Measurements from ENCODE around the gene TNFRSF12A. TPM values are rescaled to one million over a fixed set of nuclear protein-coding genes. Genes with fewer than 3 reads are reported as not detected.

TNFRSF12A gene
- total and polyA plus RNA-seq, 2 of the 13 experiments (the other 11 are each of a cell fraction or from before 2014, with no cell fraction given), result 61.9 to 66.0 TPM

GRCh38 chr16:3023669-3024478 lies 3.7 kb downstream of the TNFRSF12A start, which contains the start of the genes HCFC1R1 and THOC6 (continued):
- TF ChIP-seq ZBTB10 (CRISPR knock-in tag; IDR thresholded peaks at IDR 0.05; ENCODE audit: borderline replicate concordance) (peak; percentile 58; the same call in 1 of the 2 replicates), ZNF550 (CRISPR knock-in tag; IDR thresholded peaks at IDR 0.05; ENCODE audit: borderline replicate concordance) (no peak), GTF3A (CRISPR knock-in tag; conservative IDR thresholded peaks at IDR 0.05) (peak; percentile 91; the same call in 1 of the 2 replicates), SMC3 (IDR thresholded peaks at IDR 0.05; ENCODE audit: low read length) (no peak), PCBP1 (IDR thresholded peaks at IDR 0.05; ENCODE audit: borderline replicate concordance, low read depth, low read length) (peak; percentile 96), CC2D1A (CRISPR knock-in tag; IDR thresholded peaks at IDR 0.05) (no peak), HOXD1 (CRISPR knock-in tag; IDR thresholded peaks at IDR 0.05) (0 out of 2 replicates have a peak, but pooled peaks have one; percentile 34), SAP130 (CRISPR knock-in tag; IDR thresholded peaks at IDR 0.05; ENCODE audit: low read depth) (peak; percentile 88), ISL2 (CRISPR knock-in tag; IDR thresholded peaks at IDR 0.05) (peak; percentile 75), ZNF567 (CRISPR knock-in tag; IDR thresholded peaks at IDR 0.05; ENCODE audit: borderline replicate concordance) (peak; percentile 91; the same call in 1 of the 2 replicates), PITX1 (CRISPR knock-in tag; IDR thresholded peaks at IDR 0.05) (peak; percentile 68), MIER3 (CRISPR knock-in tag; IDR thresholded peaks at IDR 0.05; ENCODE audit: borderline replicate concordance) (peak; percentile 84; the same call in 1 of the 2 replicates), NFE2L1 (CRISPR knock-in tag; IDR thresholded peaks at IDR 0.05; ENCODE audit: borderline replicate concordance) (no peak), FUBP1 (CRISPR knock-in tag; IDR thresholded peaks at IDR 0.05; ENCODE audit: borderline replicate concordance) (no peak), DPF2 (CRISPR knock-in tag; IDR thresholded peaks at IDR 0.05; ENCODE audit: borderline replicate concordance, low read depth) (no peak), ZNF792 (CRISPR knock-in tag; IDR thresholded peaks at IDR 0.05) (peak; percentile 64; the same call in 1 of the 2 replicates)
- TF ChIP-seq, protein P1, sequence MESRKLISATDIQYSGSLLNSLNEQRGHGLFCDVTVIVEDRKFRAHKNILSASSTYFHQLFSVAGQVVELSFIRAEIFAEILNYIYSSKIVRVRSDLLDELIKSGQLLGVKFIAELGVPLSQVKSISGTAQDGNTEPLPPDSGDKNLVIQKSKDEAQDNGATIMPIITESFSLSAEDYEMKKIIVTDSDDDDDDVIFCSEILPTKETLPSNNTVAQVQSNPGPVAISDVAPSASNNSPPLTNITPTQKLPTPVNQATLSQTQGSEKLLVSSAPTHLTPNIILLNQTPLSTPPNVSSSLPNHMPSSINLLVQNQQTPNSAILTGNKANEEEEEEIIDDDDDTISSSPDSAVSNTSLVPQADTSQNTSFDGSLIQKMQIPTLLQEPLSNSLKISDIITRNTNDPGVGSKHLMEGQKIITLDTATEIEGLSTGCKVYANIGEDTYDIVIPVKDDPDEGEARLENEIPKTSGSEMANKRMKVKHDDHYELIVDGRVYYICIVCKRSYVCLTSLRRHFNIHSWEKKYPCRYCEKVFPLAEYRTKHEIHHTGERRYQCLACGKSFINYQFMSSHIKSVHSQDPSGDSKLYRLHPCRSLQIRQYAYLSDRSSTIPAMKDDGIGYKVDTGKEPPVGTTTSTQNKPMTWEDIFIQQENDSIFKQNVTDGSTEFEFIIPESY (CRISPR knock-in tag; IDR thresholded peaks at IDR 0.05), result no peak; the same call in 1 of the 2 replicates
- TF ChIP-seq, protein P2, sequence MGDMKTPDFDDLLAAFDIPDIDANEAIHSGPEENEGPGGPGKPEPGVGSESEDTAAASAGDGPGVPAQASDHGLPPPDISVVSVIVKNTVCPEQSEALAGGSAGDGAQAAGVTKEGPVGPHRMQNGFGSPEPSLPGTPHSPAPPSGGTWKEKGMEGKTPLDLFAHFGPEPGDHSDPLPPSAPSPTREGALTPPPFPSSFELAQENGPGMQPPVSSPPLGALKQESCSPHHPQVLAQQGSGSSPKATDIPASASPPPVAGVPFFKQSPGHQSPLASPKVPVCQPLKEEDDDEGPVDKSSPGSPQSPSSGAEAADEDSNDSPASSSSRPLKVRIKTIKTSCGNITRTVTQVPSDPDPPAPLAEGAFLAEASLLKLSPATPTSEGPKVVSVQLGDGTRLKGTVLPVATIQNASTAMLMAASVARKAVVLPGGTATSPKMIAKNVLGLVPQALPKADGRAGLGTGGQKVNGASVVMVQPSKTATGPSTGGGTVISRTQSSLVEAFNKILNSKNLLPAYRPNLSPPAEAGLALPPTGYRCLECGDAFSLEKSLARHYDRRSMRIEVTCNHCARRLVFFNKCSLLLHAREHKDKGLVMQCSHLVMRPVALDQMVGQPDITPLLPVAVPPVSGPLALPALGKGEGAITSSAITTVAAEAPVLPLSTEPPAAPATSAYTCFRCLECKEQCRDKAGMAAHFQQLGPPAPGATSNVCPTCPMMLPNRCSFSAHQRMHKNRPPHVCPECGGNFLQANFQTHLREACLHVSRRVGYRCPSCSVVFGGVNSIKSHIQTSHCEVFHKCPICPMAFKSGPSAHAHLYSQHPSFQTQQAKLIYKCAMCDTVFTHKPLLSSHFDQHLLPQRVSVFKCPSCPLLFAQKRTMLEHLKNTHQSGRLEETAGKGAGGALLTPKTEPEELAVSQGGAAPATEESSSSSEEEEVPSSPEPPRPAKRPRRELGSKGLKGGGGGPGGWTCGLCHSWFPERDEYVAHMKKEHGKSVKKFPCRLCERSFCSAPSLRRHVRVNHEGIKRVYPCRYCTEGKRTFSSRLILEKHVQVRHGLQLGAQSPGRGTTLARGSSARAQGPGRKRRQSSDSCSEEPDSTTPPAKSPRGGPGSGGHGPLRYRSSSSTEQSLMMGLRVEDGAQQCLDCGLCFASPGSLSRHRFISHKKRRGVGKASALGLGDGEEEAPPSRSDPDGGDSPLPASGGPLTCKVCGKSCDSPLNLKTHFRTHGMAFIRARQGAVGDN (CRISPR knock-in tag; IDR thresholded peaks at IDR 0.05), result peak; percentile 91

Data from HepG2 (cell line).